Esophagus (tissue), 2 donors: ENCODE measurements around the gene TSEN2. TPM values are rescaled to one million over a fixed set of nuclear protein-coding genes. Genes with fewer than 3 reads are reported as not detected.

ENCODE experiments used
- H3K27ac ChIP-seq, 2 donors: one replicate each; pipeline ENCODE4 v1.5.1; 2013; ENCODE audit warnings: low read depth in 2 of 2, mild to moderate bottlenecking in 2 of 2, inconsistent platforms in 1 of 2, low read length in 1 of 2, moderate library complexity in 1 of 2
- H3K27me3 ChIP-seq, 2 donors: one replicate each; pipeline ENCODE4 v1.6.1; 2013; ENCODE audit warnings: low read length in 2 of 2, control low read depth in 1 of 2, mild to moderate bottlenecking in 1 of 2; ENCODE audit not compliant: insufficient read depth in 2 of 2, control insufficient read depth in 1 of 2
- H3K36me3 ChIP-seq, 2 donors: one replicate each; pipeline ENCODE4 v1.6.1; 2013; ENCODE audit warnings: low read length in 1 of 2; ENCODE audit not compliant: control insufficient read depth in 2 of 2, insufficient read depth in 2 of 2
- H3K4me1 ChIP-seq, 2 donors: one replicate each; pipeline ENCODE4 v1.6.1; 2013; ENCODE audit warnings: low read length in 1 of 2; ENCODE audit not compliant: control insufficient read depth in 2 of 2, insufficient read depth in 2 of 2
- H3K4me3 ChIP-seq, 2 donors: one replicate each; pipeline ENCODE4 v1.5.1; 2013; ENCODE audit warnings: low read length in 2 of 2, mild to moderate bottlenecking in 2 of 2, low read depth in 1 of 2, moderate library complexity in 1 of 2
- H3K9me3 ChIP-seq, 2 donors: one replicate each; pipeline ENCODE4 v1.6.1; 2013; ENCODE audit warnings: mild to moderate bottlenecking in 2 of 2, low read depth in 1 of 2, low read length in 1 of 2, moderate library complexity in 1 of 2; ENCODE audit not compliant: control insufficient read depth in 2 of 2, insufficient read depth in 1 of 2
- WGBS, 2 donors: extraction: QIAGEN DNeasy Blood & Tissue Kit; methylation state at CpG; one replicate each; pipeline ENCODE4 v1.1.7; 2013; 5-methylcytosine and 5-hydroxymethylcytosine counted together
- polyA plus RNA-seq, 2 donors: library from polyadenylated mRNA; stranded (reverse); fragments of 200-250 nt; gene quantifications; one replicate each; pipeline ENCODE4 v1.2.3, GENCODE V29; 2013
- donor health status: healthy with polysubstance abuse.
- donor health status: Bipolar disorder and iron deficiency.

The TSEN2 gene
- polyA plus RNA-seq, 2 donors = 9.8 to 15.3 TPM

DNA sequence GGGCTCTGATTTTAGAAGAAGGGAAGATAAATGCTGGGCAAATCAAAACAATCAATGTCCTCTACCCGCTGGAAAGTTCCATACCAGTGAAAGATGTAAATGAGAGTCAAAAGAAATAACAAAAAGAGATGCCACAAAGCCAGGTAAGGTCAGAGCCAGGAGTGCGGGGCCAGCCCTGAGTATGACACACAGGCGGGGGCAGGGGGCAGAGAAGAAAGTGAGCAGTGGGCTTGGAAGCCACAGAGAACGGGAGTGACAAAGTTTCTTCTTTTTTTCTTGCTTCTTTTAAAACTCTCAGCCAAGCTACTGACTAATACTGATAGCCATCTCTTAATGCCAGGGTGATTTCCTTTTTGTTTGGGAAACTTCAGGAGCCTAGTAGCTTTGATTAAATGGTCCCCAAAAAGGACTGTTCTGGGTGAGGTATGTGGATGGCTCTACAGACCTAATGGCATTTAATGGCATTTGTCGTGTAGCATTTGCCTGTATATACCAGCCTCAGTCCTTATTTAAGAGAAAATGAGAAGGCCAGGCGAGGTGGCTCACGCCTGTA, 23.1 kb upstream of the TSEN2 start:
- no peaks in the 10 kb centered on the region for H3K27me3 ChIP-seq
- 86 to 91% methylated on average over 7 of the region's 7 CpGs for WGBS, 2 donors
- no peaks in the 10 kb centered on the region for H3K4me1 ChIP-seq
- H3K27ac ChIP-seq = no peak overlapping the region
- H3K4me3 ChIP-seq = no peak overlapping the region
- H3K36me3 ChIP-seq = no peaks in the 10 kb centered on the region
- no peaks in the 10 kb centered on the region for H3K9me3 ChIP-seq

DNA sequence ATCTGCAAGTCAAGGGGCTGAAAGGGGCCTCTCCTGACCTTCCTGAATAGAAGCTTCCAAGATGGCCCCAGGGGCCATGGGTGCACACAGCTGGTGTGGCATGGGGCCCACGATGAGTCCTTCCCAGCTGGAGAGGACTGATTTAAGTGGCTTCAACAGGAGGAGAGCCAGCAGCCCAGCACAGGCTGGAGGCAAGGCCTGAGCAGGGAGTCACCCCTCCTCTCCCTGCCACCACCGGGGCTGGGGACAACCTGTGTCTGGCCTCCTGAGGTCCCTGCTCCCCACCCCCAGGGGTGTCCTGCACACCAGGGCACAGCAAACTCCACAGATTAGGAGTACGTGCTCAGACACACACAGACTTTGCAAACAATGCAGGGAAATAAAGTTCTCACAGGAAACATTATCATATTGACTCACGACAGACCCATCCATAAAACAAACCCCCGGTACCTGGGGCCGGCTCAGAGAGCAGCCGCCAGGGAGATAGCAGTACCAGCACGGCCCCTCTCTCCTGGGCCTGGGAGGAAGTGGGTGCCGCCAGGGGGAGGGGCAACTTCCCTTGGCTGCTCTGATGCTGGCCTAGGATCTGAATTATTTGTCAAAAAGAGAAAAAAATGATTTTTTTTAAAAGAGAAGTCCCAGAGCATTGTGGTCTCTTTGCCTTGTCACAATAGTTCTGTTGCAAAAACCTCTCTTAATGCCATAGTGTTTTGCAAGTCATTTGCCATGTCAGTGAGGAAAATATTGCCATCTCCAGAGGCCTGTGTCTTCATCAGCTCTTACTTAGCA, 21.9 kb upstream of the TSEN2 start:
- 51 to 55% methylated on average over 9 of the region's 9 CpGs for WGBS, 2 donors
- Histone ChIP-seq H3K4me3 (no peak overlapping the region), H3K27ac (no peak overlapping the region), H3K9me3 (no peaks in the 10 kb centered on the region), H3K4me1 (no peaks in the 10 kb centered on the region), H3K36me3 (no peaks in the 10 kb centered on the region), H3K27me3 (no peaks in the 10 kb centered on the region)

DNA sequence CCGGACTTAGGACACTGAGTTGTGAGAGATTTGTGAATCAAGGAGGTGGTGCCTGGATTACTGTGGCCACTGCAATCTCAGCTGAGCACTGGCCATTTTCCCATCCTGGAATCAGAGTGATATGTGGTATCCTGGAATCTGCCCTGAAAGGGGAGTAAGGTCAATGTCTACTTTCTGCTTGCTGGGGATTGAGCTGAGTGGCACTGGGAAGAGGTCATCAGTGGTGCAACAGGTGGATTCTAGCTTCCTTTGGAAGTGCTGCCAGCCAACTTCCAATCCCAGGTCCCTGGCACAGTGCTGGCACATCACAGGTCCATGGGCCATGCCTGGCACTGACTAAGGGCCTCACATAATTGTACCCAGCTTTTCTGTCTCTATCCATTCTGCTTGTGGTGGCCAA, 20.6 kb upstream of the TSEN2 start:
- Histone ChIP-seq H3K4me1 (no peaks in the 10 kb centered on the region), H3K9me3 (no peaks in the 10 kb centered on the region)
- WGBS, 2 donors = 94 to 100% methylated on average over 1 of the region's 1 CpG

DNA sequence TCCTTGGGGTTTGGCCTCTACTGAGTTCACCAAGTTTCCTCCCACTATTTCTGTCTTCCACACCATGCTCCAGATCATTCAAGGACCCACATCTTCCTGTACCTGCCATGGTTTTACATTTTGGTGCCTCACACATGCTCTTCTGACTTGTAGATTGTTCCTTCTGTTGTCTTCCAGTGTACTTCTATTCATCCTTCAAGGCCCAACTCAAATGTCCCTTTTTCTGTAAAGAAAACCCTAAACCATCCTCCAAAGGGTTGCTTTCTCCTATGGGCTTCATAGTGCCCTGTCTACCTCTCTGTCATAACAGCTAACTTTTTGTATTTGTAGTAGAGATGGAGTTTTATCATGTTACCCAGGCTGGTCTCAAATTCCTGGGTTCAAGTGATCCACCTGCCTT, 20.1 kb upstream of the TSEN2 start:
- H3K27ac ChIP-seq = no peak overlapping the region
- no peak overlapping the region for H3K4me3 ChIP-seq
- H3K36me3 ChIP-seq = no peaks in the 10 kb centered on the region
- no peaks in the 10 kb centered on the region for H3K4me1 ChIP-seq
- H3K27me3 ChIP-seq = no peaks in the 10 kb centered on the region
- no peaks in the 10 kb centered on the region for H3K9me3 ChIP-seq

More for the DNA sequence above, 20.6 kb upstream of the TSEN2 start:
- no peak overlapping the region for H3K27ac ChIP-seq
- H3K4me3 ChIP-seq = no peak overlapping the region
- no peaks in the 10 kb centered on the region for H3K27me3 ChIP-seq
- H3K36me3 ChIP-seq = no peaks in the 10 kb centered on the region

DNA sequence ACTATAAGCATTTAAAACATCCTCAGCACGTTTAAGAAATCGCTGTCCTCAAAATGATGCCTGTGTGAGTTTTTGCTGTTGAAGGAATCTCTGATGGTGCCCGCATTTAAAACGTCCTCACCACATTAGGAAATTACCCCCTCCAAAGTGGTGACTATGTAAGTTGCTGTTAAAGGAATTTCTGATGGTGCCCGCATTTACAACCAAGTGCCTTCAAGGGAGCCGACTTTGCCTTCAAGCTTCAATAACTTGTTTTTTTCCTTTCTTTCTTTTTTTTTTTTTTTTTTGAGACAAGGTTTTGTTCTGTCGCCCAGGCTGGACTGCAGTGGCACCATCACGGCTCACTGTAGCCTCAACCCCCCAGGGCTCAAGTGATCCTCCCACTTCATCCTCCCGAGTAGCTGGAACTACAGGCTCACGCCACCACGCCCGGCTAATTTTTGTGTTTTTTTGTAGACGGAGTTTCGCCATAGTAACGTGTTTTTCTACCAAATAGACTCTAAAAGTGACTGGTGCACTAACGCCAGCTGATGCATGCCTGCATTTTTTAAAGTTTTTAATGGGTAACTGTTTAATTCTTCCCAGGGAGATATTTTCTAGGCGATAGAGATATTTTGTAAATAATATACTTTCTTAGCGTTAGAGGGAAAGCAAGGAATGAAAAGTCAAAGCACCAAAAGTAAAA, 19.0 kb upstream of the TSEN2 start:
- WGBS, 2 donors = 83 to 89% methylated on average over 18 of the region's 18 CpGs

DNA sequence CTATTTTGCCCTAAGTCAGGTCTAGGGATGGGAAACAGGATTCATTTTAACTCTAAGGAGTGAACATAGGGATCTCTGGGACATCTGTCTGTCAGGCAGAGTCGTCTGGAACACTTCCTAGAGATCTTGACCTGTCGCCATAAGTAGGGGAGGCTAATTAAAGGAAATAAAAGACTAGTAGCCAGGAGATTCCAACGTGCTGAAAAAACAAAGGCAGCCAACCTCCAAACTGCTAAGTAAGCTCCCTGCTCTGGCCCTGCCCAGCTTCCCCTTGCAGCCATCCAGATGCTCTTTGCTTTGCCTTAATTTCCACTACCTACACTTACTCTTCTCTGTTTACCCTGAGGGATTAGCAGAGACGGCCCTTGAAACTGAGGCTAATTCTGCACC, 18.4 kb upstream of the TSEN2 start:
- H3K4me3 ChIP-seq = no peak overlapping the region
- 41 to 45% methylated on average over 4 of the region's 4 CpGs for WGBS, 2 donors
- H3K36me3 ChIP-seq = no peaks in the 10 kb centered on the region
- H3K4me1 ChIP-seq = no peaks in the 10 kb centered on the region
- no peaks in the 10 kb centered on the region for H3K27me3 ChIP-seq
- no peaks in the 10 kb centered on the region for H3K9me3 ChIP-seq
- no peak overlapping the region for H3K27ac ChIP-seq

More for the DNA sequence above, 19.0 kb upstream of the TSEN2 start:
- H3K27me3 ChIP-seq = no peaks in the 10 kb centered on the region
- no peaks in the 10 kb centered on the region for H3K4me1 ChIP-seq
- no peak overlapping the region for H3K4me3 ChIP-seq
- H3K36me3 ChIP-seq = no peaks in the 10 kb centered on the region
- no peak overlapping the region for H3K27ac ChIP-seq
- H3K9me3 ChIP-seq = no peaks in the 10 kb centered on the region

DNA sequence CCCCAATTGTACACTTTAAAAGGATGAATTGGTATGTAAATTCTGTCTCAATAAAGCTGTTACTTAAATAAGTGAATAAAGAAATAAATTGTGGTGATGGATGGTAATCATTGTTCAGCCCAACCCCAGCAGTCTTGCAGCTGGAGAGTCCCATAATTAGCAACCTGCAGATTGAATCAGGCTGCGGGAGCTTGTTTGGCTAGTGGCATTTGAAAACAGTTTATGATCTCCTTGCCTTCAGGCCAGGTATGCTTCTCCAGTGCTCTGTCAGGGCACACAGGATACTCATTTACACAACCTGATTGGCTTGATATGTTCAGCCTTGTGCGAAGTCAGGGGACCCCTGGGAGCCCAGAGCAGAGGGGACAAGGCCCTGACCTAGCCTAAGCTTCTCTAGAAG, 16.5 kb upstream of the TSEN2 start:
- no peaks in the 10 kb centered on the region for H3K4me1 ChIP-seq

DNA sequence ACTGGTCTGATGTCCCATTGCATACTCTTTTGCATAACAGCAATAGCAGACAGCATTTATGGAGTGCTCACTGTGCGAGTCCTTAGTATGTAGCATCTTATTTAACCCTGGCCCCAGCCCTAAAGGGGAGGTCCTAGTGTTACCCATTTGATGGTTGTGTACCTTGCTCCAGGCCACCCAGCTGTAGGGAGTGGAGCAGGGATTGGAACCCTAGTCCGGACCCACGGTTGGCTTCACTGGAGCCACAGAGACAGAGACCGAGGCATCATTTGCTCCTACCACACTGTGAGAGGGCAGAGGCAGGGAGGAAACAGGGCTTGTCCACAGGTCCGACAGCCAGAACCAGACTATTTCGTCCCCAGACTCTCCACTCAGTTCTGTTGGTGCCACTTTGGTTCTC, 16.0 kb upstream of the TSEN2 start:
- Histone ChIP-seq H3K27me3 (no peaks in the 10 kb centered on the region), H3K36me3 (no peaks in the 10 kb centered on the region)
- WGBS, 2 donors = 92 to 94% methylated on average over 6 of the region's 6 CpGs

More for the DNA sequence above, 16.5 kb upstream of the TSEN2 start:
- no peaks in the 10 kb centered on the region for H3K27me3 ChIP-seq
- H3K9me3 ChIP-seq = no peaks in the 10 kb centered on the region
- WGBS, 2 donors = 80 to 93% methylated on average over 2 of the region's 2 CpGs
- no peak overlapping the region for H3K27ac ChIP-seq
- no peaks in the 10 kb centered on the region for H3K36me3 ChIP-seq
- H3K4me3 ChIP-seq = no peak overlapping the region

DNA sequence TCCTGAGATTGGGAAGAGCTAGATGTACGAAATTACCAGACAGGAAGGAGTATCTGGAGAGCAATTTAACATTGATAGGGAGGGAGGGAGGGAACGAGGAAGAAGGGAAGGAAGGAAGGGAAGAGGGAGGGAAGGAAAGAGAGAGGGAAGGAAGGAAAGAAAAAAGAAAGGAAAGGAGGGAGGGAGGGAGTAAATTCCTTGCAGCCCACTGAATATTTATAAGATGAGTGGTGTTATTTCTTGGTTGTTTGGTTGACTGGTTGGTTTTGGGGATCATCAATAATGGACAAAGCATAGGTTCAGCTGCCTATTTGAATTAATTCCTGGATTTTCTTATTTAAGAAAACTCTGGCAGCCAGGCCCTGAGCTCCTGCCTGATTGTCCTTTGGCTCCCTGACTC, 15.5 kb upstream of the TSEN2 start:
- Histone ChIP-seq H3K36me3 (no peaks in the 10 kb centered on the region), H3K27me3 (no peaks in the 10 kb centered on the region), H3K4me3 (no peak overlapping the region), H3K4me1 (no peaks in the 10 kb centered on the region), H3K9me3 (no peaks in the 10 kb centered on the region), H3K27ac (no peak overlapping the region)
- WGBS, 2 donors = 69 to 72% methylated on average over 2 of the region's 2 CpGs

More for the DNA sequence above, 16.0 kb upstream of the TSEN2 start:
- H3K4me3 ChIP-seq = no peak overlapping the region
- H3K4me1 ChIP-seq = no peaks in the 10 kb centered on the region
- H3K9me3 ChIP-seq = no peaks in the 10 kb centered on the region
- no peak overlapping the region for H3K27ac ChIP-seq
